Thyroid gland (tissue), 4 donors: Measurements from ENCODE around the gene P2RX1.

Experiments used
- POLR2A ChIP-seq, 2 donors: fragments of 450-650 bp; IDR thresholded peaks; one replicate each; pipeline ENCODE4 v1.6.1; 2017; ENCODE audit warnings: antibody characterized with exemption in 2 of 2, mild to moderate bottlenecking in 2 of 2, moderate library complexity in 1 of 2
- TF ChIP-seq, protein P1 (sequence below), 6 experiments: fragments of 200-600 bp in 3 of 6; fragments of 450-650 bp in 3 of 6; sonication (generic) in 3 of 6; IDR thresholded peaks; one replicate each; pipeline ENCODE4 v1.5.1; 2016 to 2019; ENCODE audit warnings: antibody characterized with exemption in 6 of 6, mild to moderate bottlenecking in 2 of 6, inconsistent platforms in 1 of 6, moderate library complexity in 1 of 6

DNA sequence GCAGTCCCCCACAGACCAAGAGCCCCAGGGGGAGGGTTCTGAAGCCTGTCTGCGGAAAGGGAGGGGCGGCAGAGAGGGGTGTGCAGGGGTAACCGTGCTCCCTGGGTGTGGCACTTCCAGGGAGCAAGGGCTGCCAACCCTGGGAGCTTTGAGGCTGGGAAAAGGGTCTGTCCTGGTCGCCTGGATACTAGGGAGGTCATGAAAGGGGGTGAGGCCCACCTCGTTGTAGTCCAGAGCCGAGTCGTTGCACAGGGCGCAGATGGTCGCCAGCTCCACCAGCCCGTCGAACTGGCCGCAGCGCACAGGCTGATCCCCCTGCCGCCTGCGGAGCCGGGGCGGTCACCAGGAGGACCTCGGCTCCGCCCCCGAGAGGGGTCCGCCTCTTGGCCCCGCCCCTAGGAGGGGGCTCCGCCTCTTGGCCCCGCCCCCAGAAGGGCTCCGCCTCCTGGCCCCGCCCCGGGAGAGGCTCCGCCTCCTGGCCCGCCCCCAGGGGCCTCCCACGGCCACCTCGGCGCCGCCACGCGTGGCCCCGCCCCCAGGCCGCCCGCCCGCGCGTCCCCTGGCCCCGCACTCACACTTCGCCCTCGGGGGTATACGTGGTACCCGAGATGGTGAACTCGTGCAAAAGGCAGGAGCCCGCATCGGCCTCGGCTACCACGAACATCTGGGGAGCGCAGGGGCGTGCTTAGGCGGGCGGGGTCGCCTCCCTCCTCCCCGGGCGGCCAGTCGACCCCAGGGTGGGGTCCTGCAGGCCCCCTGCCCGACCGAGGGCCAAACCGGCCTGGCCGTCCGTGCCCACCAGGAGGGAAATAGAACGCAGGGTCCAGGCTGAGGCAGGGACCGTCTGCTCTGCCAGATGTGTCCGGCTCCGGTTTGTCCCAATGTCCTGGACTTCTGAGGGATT, 28.5 kb upstream of the P2RX1 start:
- TF ChIP-seq, protein P1, sequence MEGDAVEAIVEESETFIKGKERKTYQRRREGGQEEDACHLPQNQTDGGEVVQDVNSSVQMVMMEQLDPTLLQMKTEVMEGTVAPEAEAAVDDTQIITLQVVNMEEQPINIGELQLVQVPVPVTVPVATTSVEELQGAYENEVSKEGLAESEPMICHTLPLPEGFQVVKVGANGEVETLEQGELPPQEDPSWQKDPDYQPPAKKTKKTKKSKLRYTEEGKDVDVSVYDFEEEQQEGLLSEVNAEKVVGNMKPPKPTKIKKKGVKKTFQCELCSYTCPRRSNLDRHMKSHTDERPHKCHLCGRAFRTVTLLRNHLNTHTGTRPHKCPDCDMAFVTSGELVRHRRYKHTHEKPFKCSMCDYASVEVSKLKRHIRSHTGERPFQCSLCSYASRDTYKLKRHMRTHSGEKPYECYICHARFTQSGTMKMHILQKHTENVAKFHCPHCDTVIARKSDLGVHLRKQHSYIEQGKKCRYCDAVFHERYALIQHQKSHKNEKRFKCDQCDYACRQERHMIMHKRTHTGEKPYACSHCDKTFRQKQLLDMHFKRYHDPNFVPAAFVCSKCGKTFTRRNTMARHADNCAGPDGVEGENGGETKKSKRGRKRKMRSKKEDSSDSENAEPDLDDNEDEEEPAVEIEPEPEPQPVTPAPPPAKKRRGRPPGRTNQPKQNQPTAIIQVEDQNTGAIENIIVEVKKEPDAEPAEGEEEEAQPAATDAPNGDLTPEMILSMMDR (IDR thresholded peaks at IDR 0.05), result no peak
- no peak for TF ChIP-seq POLR2A (IDR thresholded peaks at IDR 0.05)
